Anterior cingulate cortex (tissue), 58 donors: ENCODE data around the gene PTMS.

Experiments
- DNase-seq, 58 donors: peaks; one replicate each; lab custom pipeline; 2025; lab: John Stamatoyannopoulos, UW

Gene PTMS

GRCh38 chr12:6770600-6770999 lies 4.4 kb downstream of the PTMS start:
- DNase-seq = no peak

- DNase-seq = peak in 18 of 58 donors; percentile 6 to 60 (median 18)
Measured at GRCh38 chr12:6771091-6771495, 4.9 kb downstream of the PTMS start.

- DNase-seq = no peak
Measured at GRCh38 chr12:6771509-6772330, 5.6 kb downstream of the PTMS start.

- no peak for DNase-seq
Measured at GRCh38 chr12:6772331-6772695, 6.2 kb downstream of the PTMS start, which contains the start of gene LAG3. TSS of gene LAG3 (plus strand) at chr12:6772520. CDS start at chr12:6772853, 333 bp downstream.

GRCh38 chr12:6772726-6773589 lies 6.8 kb downstream of the PTMS start:
- DNase-seq = no peak

GRCh38 chr12:6773590-6774351 lies 7.6 kb downstream of the PTMS start:
- DNase-seq = no peak

- no peak for DNase-seq
Measured at GRCh38 chr12:6774499-6775062, 8.4 kb downstream of the PTMS start.

GRCh38 chr12:6775185-6776174 lies 9.3 kb downstream of the PTMS start:
- DNase-seq = no peak

GRCh38 chr12:6777386-6777785 lies 11.2 kb downstream of the PTMS start:
- DNase-seq = no peak

GRCh38 chr12:6778217-6778573 lies 12.0 kb downstream of the PTMS start:
- peak in 34 of 58 donors; percentile 8 to 73 (median 37) for DNase-seq

- DNase-seq = peak; percentile 45 to 95 (median 85)
Measured at GRCh38 chr12:6778574-6779550, 12.7 kb downstream of the PTMS start.

- DNase-seq = no peak
Measured at GRCh38 chr12:6779708-6780432, 13.7 kb downstream of the PTMS start.

GRCh38 chr12:6780573-6780972 lies 14.4 kb downstream of the PTMS start:
- DNase-seq = no peak

GRCh38 chr12:6782119-6782518 lies 16.0 kb downstream of the PTMS start:
- no peak for DNase-seq

GRCh38 chr12:6782850-6783566 lies 16.8 kb downstream of the PTMS start:
- DNase-seq = no peak

GRCh38 chr12:6783828-6784227 lies 17.7 kb downstream of the PTMS start:
- no peak for DNase-seq

- DNase-seq = no peak
Measured at GRCh38 chr12:6784296-6784695, 18.1 kb downstream of the PTMS start.
